Panc1 (cell line): ENCODE data around the gene PRMT3. TPM values are rescaled to one million over a fixed set of nuclear protein-coding genes. Genes with fewer than 3 reads are reported as not detected.

Source experiments
- ATAC-seq: fragments of 200-7000 bp; cut with Tn5 transposase; 2 replicates; pipeline ENCODE4 v1.9.1; 2020; ENCODE audit warnings: mild to moderate bottlenecking, moderate library complexity
- BruUV-seq: library from RNA; stranded (reverse); fragments of 400-500 nt; replicated peaks from 2 replicates; lab custom pipeline; 2021; lab: Mats Ljungman, UMichigan
- CTCF ChIA-PET: fragments of 300-600 bp; sonication (Branson Sonifier 250); formaldehyde crosslinking; loops from one replicate; lab custom pipeline; 2022; ENCODE audit warnings: antibody characterized with exemption; lab: Charles Lee
- POLR2A ChIA-PET: fragments of 300-600 bp; sonication (Branson Sonifier 250); formaldehyde crosslinking; loops from one replicate; lab custom pipeline; 2022; ENCODE audit warnings: antibody characterized with exemption; lab: Charles Lee
- DNase-seq: peaks from one replicate; pipeline ENCODE4 v3.0.0-alpha.2; 2010; ENCODE audit warnings: low read depth, low spot score
- H3K27ac ChIP-seq: 2 replicates; pipeline ENCODE4 v1.5.1; 2011; ENCODE audit warnings: mild to moderate bottlenecking, low read length, inconsistent platforms
- H3K27me3 ChIP-seq: fragments of 200-500 bp; sonication (Bioruptor generic); 2 replicates; pipeline ENCODE4 v1.6.0; 2014; ENCODE audit warnings: low read length, inconsistent platforms; ENCODE audit not compliant: control insufficient read depth, insufficient read depth
- H3K36me3 ChIP-seq: fragments of 200-500 bp; sonication (Bioruptor generic); 2 replicates; pipeline ENCODE4 v1.5.1; 2014; ENCODE audit warnings: inconsistent platforms, mild to moderate bottlenecking, low read length, moderate library complexity; ENCODE audit not compliant: control insufficient read depth, insufficient read depth
- H3K4me1 ChIP-seq: 2 replicates; pipeline ENCODE4 v1.5.1; 2011; ENCODE audit warnings: inconsistent platforms, mild to moderate bottlenecking, low read length, moderate library complexity; ENCODE audit not compliant: control insufficient read depth, insufficient read depth
- H3K4me3 ChIP-seq, 2 experiments: 2 replicates each; pipeline ENCODE4 v1.5.1; 2011 to 2012; ENCODE audit warnings: low read depth in 2 of 2, low read length in 2 of 2, mild to moderate bottlenecking in 2 of 2, inconsistent platforms in 1 of 2, moderate library complexity in 1 of 2
- H3K9me3 ChIP-seq: fragments of 200-500 bp; sonication (Bioruptor generic); 2 replicates; pipeline ENCODE4 v1.5.1; 2014; ENCODE audit warnings: low read depth, mild to moderate bottlenecking, inconsistent platforms, low read length, moderate library complexity; ENCODE audit not compliant: control insufficient read depth, insufficient read depth
- POLR2AphosphoS5 ChIP-seq: IDR thresholded peaks from 2 replicates; pipeline ENCODE4 v1.6.1; 2012; ENCODE audit warnings: mild to moderate bottlenecking, low read depth, low read length, moderate library complexity
- SIN3A ChIP-seq: IDR thresholded peaks from 2 replicates; pipeline ENCODE4 v1.6.1; 2012; ENCODE audit warnings: low read depth, mild to moderate bottlenecking, low read length, moderate library complexity, borderline replicate concordance; ENCODE audit not compliant: insufficient read depth
- TCF7L2 ChIP-seq: IDR thresholded peaks from 2 replicates; pipeline ENCODE4 v1.6.1; 2011; ENCODE audit warnings: mild to moderate bottlenecking, low read depth, low read length, inconsistent platforms
- in situ Hi-C: cut with HindIII; loops from 2 replicates; pipeline ENCODE4 v1.10.0; 2016; ENCODE audit warnings: low sequenced_read_pairs, low pct_unique_long_range_greater_than_20kb
- intact Hi-C: fragments of 100-400 bp; cut with micrococcal nuclease; formaldehyde crosslinking; loops from one replicate; pipeline ENCODE4 v1.10.0; 2022; ENCODE audit not compliant: unreplicated experiment
- total RNA-seq: library from RNA; stranded (reverse); gene quantifications from one replicate; pipeline ENCODE4 v1.2.1, GENCODE V29; 2021; ENCODE audit not compliant: unreplicated experiment
- TF ChIP-seq, protein P1 (sequence below), 2 experiments: IDR thresholded peaks; 2 replicates each; pipeline ENCODE4 v1.6.1; 2011 to 2012; ENCODE audit warnings: low read depth in 2 of 2, control low read depth in 1 of 2, low read length in 1 of 2, mild to moderate bottlenecking in 1 of 2, moderate library complexity in 1 of 2; ENCODE audit not compliant: insufficient read depth in 1 of 2
- TF ChIP-seq, protein P2 (sequence below): fragments of 450-650 bp; IDR thresholded peaks from 2 replicates; pipeline ENCODE4 v1.5.1; 2017; ENCODE audit warnings: mild to moderate bottlenecking

Gene PRMT3
- total RNA-seq, 1 experiment from 2014 or later, result 31.2 TPM

DNA sequence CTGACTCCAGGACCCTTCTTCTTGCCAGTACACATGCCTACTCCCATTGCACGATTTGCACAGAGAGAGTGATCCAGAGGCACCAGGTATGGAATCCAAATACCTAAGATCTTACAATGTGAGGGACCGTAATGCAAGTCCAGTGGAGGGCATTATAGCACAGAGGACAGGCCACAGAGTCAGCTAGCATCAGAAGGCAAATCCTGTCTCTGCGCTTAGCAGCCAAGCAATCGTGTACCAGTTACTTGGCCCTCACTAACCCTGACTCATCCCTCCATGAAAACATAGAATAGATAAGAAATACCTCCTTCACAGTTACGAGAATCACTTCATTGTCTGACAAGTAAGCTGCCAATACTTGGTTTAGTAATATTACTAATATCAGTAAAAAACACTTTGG is 142.2 kb downstream of the PRMT3 start:
- Histone ChIP-seq H3K27ac (no peak overlapping the region), H3K27me3 (no peaks in the 10 kb centered on the region), H3K9me3 (no peaks in the 10 kb centered on the region), H3K36me3 (no peaks in the 10 kb centered on the region), H3K4me3 (no peak overlapping the region), H3K4me1 (peaks cover 4% of the 10 kb centered on the region; the same call in 1 of the 2 replicates)
- DNase-seq (no peak), ATAC-seq (peak; percentile 68; the same call in 1 of the 2 replicates)
- intact Hi-C loops (no loop called here), in situ Hi-C loops (no loop called here)
- no TSS peak for BruUV-seq
- no peak for TF ChIP-seq TCF7L2
- TF ChIP-seq, protein P1, sequence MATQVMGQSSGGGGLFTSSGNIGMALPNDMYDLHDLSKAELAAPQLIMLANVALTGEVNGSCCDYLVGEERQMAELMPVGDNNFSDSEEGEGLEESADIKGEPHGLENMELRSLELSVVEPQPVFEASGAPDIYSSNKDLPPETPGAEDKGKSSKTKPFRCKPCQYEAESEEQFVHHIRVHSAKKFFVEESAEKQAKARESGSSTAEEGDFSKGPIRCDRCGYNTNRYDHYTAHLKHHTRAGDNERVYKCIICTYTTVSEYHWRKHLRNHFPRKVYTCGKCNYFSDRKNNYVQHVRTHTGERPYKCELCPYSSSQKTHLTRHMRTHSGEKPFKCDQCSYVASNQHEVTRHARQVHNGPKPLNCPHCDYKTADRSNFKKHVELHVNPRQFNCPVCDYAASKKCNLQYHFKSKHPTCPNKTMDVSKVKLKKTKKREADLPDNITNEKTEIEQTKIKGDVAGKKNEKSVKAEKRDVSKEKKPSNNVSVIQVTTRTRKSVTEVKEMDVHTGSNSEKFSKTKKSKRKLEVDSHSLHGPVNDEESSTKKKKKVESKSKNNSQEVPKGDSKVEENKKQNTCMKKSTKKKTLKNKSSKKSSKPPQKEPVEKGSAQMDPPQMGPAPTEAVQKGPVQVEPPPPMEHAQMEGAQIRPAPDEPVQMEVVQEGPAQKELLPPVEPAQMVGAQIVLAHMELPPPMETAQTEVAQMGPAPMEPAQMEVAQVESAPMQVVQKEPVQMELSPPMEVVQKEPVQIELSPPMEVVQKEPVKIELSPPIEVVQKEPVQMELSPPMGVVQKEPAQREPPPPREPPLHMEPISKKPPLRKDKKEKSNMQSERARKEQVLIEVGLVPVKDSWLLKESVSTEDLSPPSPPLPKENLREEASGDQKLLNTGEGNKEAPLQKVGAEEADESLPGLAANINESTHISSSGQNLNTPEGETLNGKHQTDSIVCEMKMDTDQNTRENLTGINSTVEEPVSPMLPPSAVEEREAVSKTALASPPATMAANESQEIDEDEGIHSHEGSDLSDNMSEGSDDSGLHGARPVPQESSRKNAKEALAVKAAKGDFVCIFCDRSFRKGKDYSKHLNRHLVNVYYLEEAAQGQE (IDR thresholded peaks at IDR 0.05; ENCODE audit: insufficient read depth in 1 of 2, low read depth in 2 of 2, low read length in 1 of 2), result no peak
- TF ChIP-seq POLR2AphosphoS5, result no peak
- TF ChIP-seq SIN3A, result no peak
- TF ChIP-seq, protein P2, sequence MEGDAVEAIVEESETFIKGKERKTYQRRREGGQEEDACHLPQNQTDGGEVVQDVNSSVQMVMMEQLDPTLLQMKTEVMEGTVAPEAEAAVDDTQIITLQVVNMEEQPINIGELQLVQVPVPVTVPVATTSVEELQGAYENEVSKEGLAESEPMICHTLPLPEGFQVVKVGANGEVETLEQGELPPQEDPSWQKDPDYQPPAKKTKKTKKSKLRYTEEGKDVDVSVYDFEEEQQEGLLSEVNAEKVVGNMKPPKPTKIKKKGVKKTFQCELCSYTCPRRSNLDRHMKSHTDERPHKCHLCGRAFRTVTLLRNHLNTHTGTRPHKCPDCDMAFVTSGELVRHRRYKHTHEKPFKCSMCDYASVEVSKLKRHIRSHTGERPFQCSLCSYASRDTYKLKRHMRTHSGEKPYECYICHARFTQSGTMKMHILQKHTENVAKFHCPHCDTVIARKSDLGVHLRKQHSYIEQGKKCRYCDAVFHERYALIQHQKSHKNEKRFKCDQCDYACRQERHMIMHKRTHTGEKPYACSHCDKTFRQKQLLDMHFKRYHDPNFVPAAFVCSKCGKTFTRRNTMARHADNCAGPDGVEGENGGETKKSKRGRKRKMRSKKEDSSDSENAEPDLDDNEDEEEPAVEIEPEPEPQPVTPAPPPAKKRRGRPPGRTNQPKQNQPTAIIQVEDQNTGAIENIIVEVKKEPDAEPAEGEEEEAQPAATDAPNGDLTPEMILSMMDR, result no peak
- ChIA-PET CTCF (interaction anchor here (0.6 kb wide), 1 partner anchor 243 kb away, joined by 6 read pairs; no protein-coding TSS in a partner anchor), POLR2A (no interaction called here)

DNA sequence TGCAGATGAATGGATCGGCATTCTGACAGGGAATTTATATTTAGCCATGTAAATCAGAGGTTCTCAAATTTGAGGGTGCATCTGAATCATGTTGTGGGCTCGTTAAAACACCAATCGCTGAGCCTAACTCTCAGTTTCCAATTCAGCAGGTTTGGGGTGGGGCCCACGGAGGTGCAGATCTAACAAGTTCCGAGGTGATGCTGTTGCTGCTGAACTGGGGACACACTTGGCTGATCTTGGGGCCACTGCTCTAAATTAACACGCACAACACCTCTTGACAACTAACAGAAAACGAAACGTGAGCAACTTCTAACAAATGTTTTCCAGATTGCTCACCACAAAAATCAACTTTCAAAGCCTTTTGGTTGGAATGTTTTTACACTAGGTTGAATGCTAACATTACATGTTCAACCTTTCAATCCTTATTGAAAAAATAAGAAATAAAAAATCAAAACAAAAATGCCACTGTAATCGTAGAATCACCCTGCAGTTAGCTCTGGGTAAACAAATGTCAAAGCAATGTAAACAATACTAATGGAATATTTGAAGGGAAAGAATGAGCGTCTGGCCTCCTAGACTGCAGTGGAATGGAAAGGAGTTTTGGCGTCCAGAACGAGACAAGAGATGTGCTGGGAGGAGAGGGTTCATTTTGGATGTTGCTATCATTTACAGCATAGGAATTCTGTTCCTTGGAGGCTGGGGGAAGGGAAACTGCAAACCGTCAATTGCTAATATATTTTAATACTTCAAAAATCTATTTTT is 143.6 kb downstream of the PRMT3 start:
- TF ChIP-seq POLR2AphosphoS5 (no peak), SIN3A (no peak), TCF7L2 (no peak)
- TF ChIP-seq, protein P2, result no peak
- TF ChIP-seq, protein P1 (IDR thresholded peaks at IDR 0.05; ENCODE audit: insufficient read depth in 1 of 2, low read depth in 2 of 2, low read length in 1 of 2), result no peak
- Histone ChIP-seq H3K36me3 (no peaks in the 10 kb centered on the region), H3K9me3 (no peaks in the 10 kb centered on the region), H3K4me3 (no peak overlapping the region), H3K4me1 (peaks cover 4% of the 10 kb centered on the region; the same call in 1 of the 2 replicates), H3K27me3 (no peaks in the 10 kb centered on the region), H3K27ac (no peak overlapping the region)
- no TSS peak for BruUV-seq
- intact Hi-C loops (no loop called here), in situ Hi-C loops (no loop called here)
- no peak for ATAC-seq
- CTCF ChIA-PET, result no interaction called here
- no peak for DNase-seq
- POLR2A ChIA-PET, result no interaction called here
